K562 (cell line): ENCODE measurements around the gene PFKFB2. TPM values are rescaled to one million over a fixed set of nuclear protein-coding genes. Genes with fewer than 3 reads are reported as not detected.
A peak's percentile ranks its signal among the peaks of the same experiment; 100 is the strongest.

ENCODE experiments used
- ATAC-seq: fragments of 200-7000 bp; cut with Tn5 transposase; 3 replicates; pipeline ENCODE4 v1.9.1; 2020; ENCODE audit warnings: moderate library complexity
- BruUV-seq: library from RNA; stranded (reverse); fragments of 400-500 nt; replicated peaks from 2 replicates; lab custom pipeline; 2021; lab: Mats Ljungman, UMichigan
- CTCF ChIA-PET: fragments of 300-600 bp; formaldehyde crosslinking; extraction: SDS; loops from one replicate; lab custom pipeline; 2021; ENCODE audit warnings: low intra/inter-chr PET ratio; lab: Yijun Ruan, JAX
- POLR2A ChIA-PET: fragments of 300-600, 350-650 bp; sonication (Branson Sonifier 250); formaldehyde crosslinking; extraction: SDS; loops from one replicate; lab custom pipeline; 2021; ENCODE audit warnings: antibody characterized with exemption, inconsistent platforms; lab: Yijun Ruan, JAX
- DNase-seq, 4 experiments: peaks; one replicate each; pipeline versions ENCODE4 v3.0.0 to v3.0.0-alpha.2; 2011 to 2018; ENCODE audit warnings: low spot score in 3 of 4, mixed read lengths in 3 of 4; ENCODE audit errors: extremely low read depth in 1 of 4
- FAIRE-seq: peaks from 2 replicates; lab custom pipeline; 2011; peaks lifted over from hg19 to GRCh38; lab: Jason Lieb, UNC
- H2AFZ ChIP-seq: 2 replicates; pipeline ENCODE4 v1.6.0; 2011; ENCODE audit warnings: low read depth, low read length, control low read depth, inconsistent platforms
- H3K27ac ChIP-seq: fragments of 200-600 bp; 3 replicates; pipeline ENCODE4 v1.8.0; 2011; ENCODE audit warnings: low read depth, mild to moderate bottlenecking, control low read depth, inconsistent platforms, low read length, moderate library complexity, mixed read lengths; ENCODE audit errors: extremely low read depth
- H3K27me3 ChIP-seq, 2 experiments: fragments of 300-600 bp in 1 of 2; 2 replicates in 1 of 2; 3 replicates in 1 of 2; pipeline versions ENCODE4 v1.6.0 to v1.8.0; 2011; ENCODE audit warnings: inconsistent platforms in 2 of 2, low read length in 2 of 2, mild to moderate bottlenecking in 1 of 2, mixed read lengths in 1 of 2, moderate library complexity in 1 of 2; ENCODE audit not compliant: control insufficient read depth in 2 of 2, insufficient read depth in 2 of 2
- H3K36me3 ChIP-seq: fragments of 300-600 bp; 3 replicates; pipeline ENCODE4 v1.8.0; 2011; ENCODE audit warnings: mild to moderate bottlenecking, low read length, inconsistent platforms; ENCODE audit not compliant: control insufficient read depth, insufficient read depth
- H3K4me1 ChIP-seq, 2 experiments: fragments of 200-600 bp in 1 of 2; replicated peaks in 1 of 2; 2 replicates in 1 of 2; 3 replicates in 1 of 2; pipeline versions ENCODE4 v1.5.1 to v1.8.0; 2011; ENCODE audit warnings: inconsistent platforms in 2 of 2, low read length in 2 of 2, mild to moderate bottlenecking in 1 of 2, mixed read lengths in 1 of 2, moderate library complexity in 1 of 2; ENCODE audit not compliant: control insufficient read depth in 2 of 2, insufficient read depth in 2 of 2
- H3K4me2 ChIP-seq: 2 replicates; pipeline ENCODE4 v1.6.1; 2011; ENCODE audit warnings: low read length, control low read depth, inconsistent platforms, mixed read lengths; ENCODE audit not compliant: insufficient read depth
- H3K4me3 ChIP-seq: fragments of 200-600 bp; sonication (generic), shearing (Covaris generic); 2 replicates; pipeline ENCODE4 v1.5.1; 2016; ENCODE audit warnings: control low read depth, inconsistent platforms
- H3K79me2 ChIP-seq: fragments of 200-600 bp; 3 replicates; pipeline ENCODE4 v1.8.0; 2011; ENCODE audit warnings: low read length, inconsistent platforms; ENCODE audit not compliant: control insufficient read depth, insufficient read depth
- H3K9ac ChIP-seq, 2 experiments: 2 replicates each; pipeline versions ENCODE4 v1.6.0 to v1.6.1; 2011; ENCODE audit warnings: low read depth in 2 of 2, low read length in 2 of 2, control low read depth in 1 of 2, inconsistent platforms in 1 of 2, mild to moderate bottlenecking in 1 of 2, mixed read lengths in 1 of 2; ENCODE audit not compliant: insufficient read depth in 1 of 2
- H3K9me1 ChIP-seq: one replicate; pipeline ENCODE4 v1.6.0; 2011; ENCODE audit warnings: inconsistent platforms, mild to moderate bottlenecking, low read length, moderate library complexity; ENCODE audit not compliant: control insufficient read depth, insufficient read depth
- H3K9me3 ChIP-seq: replicated peaks from 2 replicates; pipeline ENCODE4 v1.5.1; 2011; ENCODE audit warnings: low read depth, low read length, inconsistent platforms; ENCODE audit not compliant: control insufficient read depth, insufficient read depth
- H4K20me1 ChIP-seq: replicated peaks from 2 replicates; pipeline ENCODE4 v1.6.1; 2011; ENCODE audit warnings: low read length, inconsistent platforms, mixed read lengths; ENCODE audit not compliant: control insufficient read depth, insufficient read depth
- CHD1 ChIP-seq: fragments of 200-600 bp; sonication (generic); IDR thresholded peaks from one replicate; pipeline ENCODE4 v1.6.1; 2012; ENCODE audit warnings: mild to moderate bottlenecking, moderate library complexity, low read length, inconsistent platforms
- CREM ChIP-seq: IDR thresholded peaks from 2 replicates; pipeline ENCODE4 v1.6.1; 2014; ENCODE audit warnings: antibody characterized with exemption, low read depth
- ERF ChIP-seq: fragments of 450-650 bp; formaldehyde crosslinking; IDR thresholded peaks from 2 replicates; pipeline ENCODE4 v1.4.0; 2020; ENCODE audit warnings: mild to moderate bottlenecking, mixed read lengths
- FOXM1 ChIP-seq, 2 experiments: fragments of 450-650 bp in 1 of 2; sonication (generic) in 1 of 2; formaldehyde crosslinking in 1 of 2; IDR thresholded peaks; 2 replicates each; pipeline versions ENCODE4 v1.6.1 to v1.9.0; 2017 to 2022; ENCODE audit warnings: low read depth in 2 of 2, mild to moderate bottlenecking in 2 of 2, missing genetic modification reagents in 1 of 2, moderate library complexity in 1 of 2
- IRF9 ChIP-seq: fragments of 450-650 bp; IDR thresholded peaks from 2 replicates; pipeline ENCODE4 v1.6.1; 2016; ENCODE audit warnings: missing biosample characterization, missing genetic modification characterization
- NCOA6 ChIP-seq: fragments of 450-650 bp; IDR thresholded peaks from 2 replicates; pipeline ENCODE4 v1.6.1; 2017; ENCODE audit warnings: mild to moderate bottlenecking
- PML ChIP-seq: IDR thresholded peaks from 2 replicates; pipeline ENCODE4 v1.6.1; 2012; ENCODE audit warnings: low read length, inconsistent platforms
- PTTG1 ChIP-seq: fragments of 450-650 bp; IDR thresholded peaks from 2 replicates; pipeline ENCODE4 v1.6.1; 2016; ENCODE audit warnings: low read depth, mild to moderate bottlenecking, missing genetic modification characterization, missing compliant biosample characterization
- SMAD1 ChIP-seq: fragments of 150-350 bp; IDR thresholded peaks from 2 replicates; pipeline ENCODE4 v1.6.1; 2014; ENCODE audit warnings: low read length, low read depth; ENCODE audit not compliant: partially characterized antibody
- TAF9B ChIP-seq: fragments of 450-650 bp; IDR thresholded peaks from 2 replicates; pipeline ENCODE4 v1.6.1; 2018; ENCODE audit warnings: mild to moderate bottlenecking; ENCODE audit not compliant: partially characterized antibody
- TBL1XR1 ChIP-seq, 2 experiments: IDR thresholded peaks; 2 replicates each; pipeline ENCODE4 v1.6.1; 2012; ENCODE audit warnings: improper control_type of control experiment in 2 of 2, low read length in 2 of 2, mild to moderate bottlenecking in 1 of 2
- TSHZ1 ChIP-seq: fragments of 250-450 bp; sonication (Bioruptor Pico); IDR thresholded peaks from 2 replicates; pipeline ENCODE4 v1.4.0; 2020; ENCODE audit warnings: mild to moderate bottlenecking, moderate library complexity
- XRCC5 ChIP-seq: fragments of 200-400 bp; formaldehyde crosslinking; IDR thresholded peaks from 2 replicates; pipeline ENCODE4 v1.6.1; 2017; ENCODE audit warnings: low read depth, mild to moderate bottlenecking, low read length
- ZFPM2 ChIP-seq: fragments of 250-450 bp; sonication (Bioruptor Pico); IDR thresholded peaks from 2 replicates; pipeline ENCODE4 v1.5.1; 2022; ENCODE audit warnings: mild to moderate bottlenecking
- ZNF740 ChIP-seq, 3 experiments: fragments of 200-800 bp in 1 of 3; sonication (Bioruptor generic) in 1 of 3; sonication (generic) in 1 of 3; formaldehyde crosslinking in 1 of 3; IDR thresholded peaks; 2 replicates each; pipeline versions ENCODE4 v1.6.1 to v1.8.0; 2016 to 2022; ENCODE audit warnings: mild to moderate bottlenecking in 2 of 3, missing compliant biosample characterization in 2 of 3, missing genetic modification characterization in 2 of 3, missing genetic modification reagents in 1 of 3
- WGBS: fragments of 100-300 bp; shearing (Covaris generic); methylation state at CpG from one replicate; pipeline ENCODE4 v1.1.6; 2016; ENCODE audit warnings: low coverage, mixed read lengths; ENCODE audit not compliant: insufficient coverage; ENCODE audit errors: missing lambda C conversion rate; 5-methylcytosine and 5-hydroxymethylcytosine counted together
- in situ Hi-C: fragments of 300-500 bp; cut with MboI; formaldehyde crosslinking; loops from 4 replicates; pipeline ENCODE4 v1.15.0; 2018; ENCODE audit warnings: inconsistent platforms, mixed read lengths
- intact Hi-C: fragments of 100-400 bp; cut with micrococcal nuclease; formaldehyde crosslinking; loops from 2 replicates; pipeline ENCODE4 v1.14.2; 2022
- polyA plus RNA-seq, 8 experiments: library from polyadenylated mRNA; depleted of rRNA in 4 of 8; stranded (reverse) in 5 of 8; unstranded in 3 of 8; fragments of >200 nt; fragmentation: Nextera tagmentation in 2 of 8; fragmentation: Illumina TruSeq in 1 of 8; extraction: Ambion mirVana in 2 of 8; extraction: Trizol in 1 of 8; gene quantifications; 2 replicates each; pipeline versions ENCODE4 v1.2.1 to v1.2.3, GENCODE V29; 2011 to 2014; ENCODE audit warnings: inconsistent platforms in 1 of 8, missing spikeins in 1 of 8
- total RNA-seq, 7 experiments: library from RNA; depleted of rRNA in 6 of 7; stranded (reverse); fragments of >200 nt in 6 of 7; fragmentation: Illumina TruSeq in 2 of 7; extraction: Trizol in 2 of 7; gene quantifications; 2 replicates each; pipeline versions ENCODE4 v1.2.1 to v1.2.3, GENCODE V29; 2011 to 2021; ENCODE audit warnings: low replicate concordance in 1 of 7

Gene PFKFB2
- total and polyA plus RNA-seq, 9 of the 15 experiments (the other 6 are each of a cell fraction or from before 2014, with no cell fraction given) = 6.9 to 26.0 (median 16.4) TPM

- H3K4me3 ChIP-seq = peak overlapping the region; percentile 92
- under 1% methylated on average over 47 of the region's 47 CpGs for WGBS
- FAIRE-seq (peak; percentile 83), DNase-seq (peak; percentile 88 to 98 (median 91)), ATAC-seq (peak; percentile 72)
- peaks cover 44% of the 10 kb centered on the region for H3K36me3 ChIP-seq
- H3K4me1 ChIP-seq = peaks cover 14 to 59% of the 10 kb centered on the region in 2 experiments
- in situ Hi-C loops (no loop called here), intact Hi-C loops (loop anchor here (1.0 to 10.0 kb wide), 2 partner anchors 27 to 594 kb away; partner anchors contain the start of gene CR1L)
- H3K4me2 ChIP-seq = peak overlapping the region; percentile 99
- peak overlapping the region; percentile 98 for H2AFZ ChIP-seq
- peak overlapping the region; percentile 94 for H3K27ac ChIP-seq
- ChIA-PET CTCF (interaction anchor here (1.2 to 2.3 kb wide), 2 partner anchors 27 to 116 kb away, joined by 3 to 17 read pairs; no protein-coding TSS in a partner anchor), POLR2A (interaction anchor here (0.6 to 9.8 kb wide), 7 partner anchors 11 to 416 kb away, joined by 3 to 104 read pairs (median 3); partner anchors contain the start of genes C1orf116 and DYRK3)
- no peaks in the 10 kb centered on the region for H3K9me1 ChIP-seq
- BruUV-seq = no TSS peak
- no peaks in the 10 kb centered on the region for H3K9me3 ChIP-seq
- H3K79me2 ChIP-seq = peaks cover 73% of the 10 kb centered on the region
- H4K20me1 ChIP-seq = peaks cover 16% of the 10 kb centered on the region
- H3K9ac ChIP-seq = peak overlapping the region; percentile 96 to 98
- no peaks in the 10 kb centered on the region for H3K27me3 ChIP-seq
- TF ChIP-seq XRCC5 (peak; percentile 13; the same call in 1 of the 2 replicates), TBL1XR1 (IDR thresholded peaks at IDR 0.05; ENCODE audit: low read length in 2 of 2) (peak in 1 of 2 experiments; percentile 17; a peak in 1 of 4 replicates), CHD1 (peak; percentile 79), CREM (peak; percentile 41; the same call in 1 of the 2 replicates), ERF (CRISPR knock-in tag) (0 out of 2 replicates have a peak, but pooled peaks have one; percentile 33), NCOA6 (no peak), ZFPM2 (CRISPR knock-in tag) (no peak), TAF9B (peak; percentile 80), FOXM1 (IDR thresholded peaks at IDR 0.05; ENCODE audit: low read depth) (no peak), FOXM1 (CRISPR knock-in tag; IDR thresholded peaks at IDR 0.05; ENCODE audit: low read depth) (0 out of 2 replicates have a peak, but pooled peaks have one; percentile 83), PML (peak; percentile 76), SMAD1 (peak; percentile 40), ZNF740 (CRISPR knock-in tag; IDR thresholded peaks at IDR 0.05) (peak; percentile 75), ZNF740 (tag; IDR thresholded peaks at IDR 0.05) (peak in 1 of 2 experiments; percentile 48; a peak in 1 of 4 replicates), IRF9 (tag) (no peak), PTTG1 (tag) (no peak), TSHZ1 (CRISPR knock-in tag) (no peak)
Observed at GRCh38 chr1:207050480-207051190, 2.4 kb upstream of the PFKFB2 start.
